ENCODE results near the gene SLC16A10.
"Not testable (repeated sequence)": the region's sequence is repeated elsewhere in the genome, so short reads cannot be mapped to it uniquely, and the experiment has no call there.

The SLC16A10 gene

GRCh38 chr6:111124406-111124805 is 37.1 kb downstream of the SLC16A10 start:
- Mint-ChIP-seq H3K4me3 (no peak overlapping the region), H3K9me3 (no peaks in the 10 kb centered on the region), H3K27ac (no peak overlapping the region), H3K27me3 (peaks cover 8 to 14% of the 10 kb centered on the region in 2 donors), H3K4me1 (ENCODE audit: low read depth in 2 of 2) (peaks cover 13 to 16% of the 10 kb centered on the region in 2 donors), H3K36me3 (ENCODE audit: insufficient read depth) (no peaks in the 10 kb centered on the region)
- ATAC-seq (replicated peaks) (no peak), DNase-seq (no peak)

- no peaks in the 10 kb centered on the region for H3K9me3 Mint-ChIP-seq
- no peak overlapping the region for H3K4me3 Mint-ChIP-seq
- DNase-seq: no peak
- no peaks in the 10 kb centered on the region for H3K4me1 Mint-ChIP-seq (ENCODE audit: low read depth in 2 of 2)
- H3K27me3 Mint-ChIP-seq: peaks cover 21 to 33% of the 10 kb centered on the region in 2 donors
- ATAC-seq (replicated peaks): no peak
- H3K36me3 Mint-ChIP-seq (ENCODE audit: insufficient read depth): no peaks in the 10 kb centered on the region
- no peak overlapping the region for H3K27ac Mint-ChIP-seq
Observed at GRCh38 chr6:111129013-111129412, 41.7 kb downstream of the SLC16A10 start.

- not testable (repeated sequence) for H3K4me3 Mint-ChIP-seq; H3K9me3 Mint-ChIP-seq; ATAC-seq (replicated peaks); H3K27ac Mint-ChIP-seq; H3K36me3 Mint-ChIP-seq (ENCODE audit: insufficient read depth); DNase-seq; H3K4me1 Mint-ChIP-seq (ENCODE audit: low read depth in 2 of 2)
- H3K27me3 Mint-ChIP-seq: peaks cover 24 to 36% of the 10 kb centered on the region in 2 donors
Observed at GRCh38 chr6:111131018-111131417, 43.7 kb downstream of the SLC16A10 start.

GRCh38 chr6:111132669-111133068 is 45.4 kb downstream of the SLC16A10 start:
- not testable (repeated sequence) for H3K9me3 Mint-ChIP-seq; H3K27ac Mint-ChIP-seq; H3K36me3 Mint-ChIP-seq (ENCODE audit: insufficient read depth); ATAC-seq (replicated peaks); DNase-seq; H3K4me1 Mint-ChIP-seq (ENCODE audit: low read depth in 2 of 2); H3K4me3 Mint-ChIP-seq
- H3K27me3 Mint-ChIP-seq: peaks cover 17 to 26% of the 10 kb centered on the region in 2 donors

- H3K36me3 Mint-ChIP-seq (ENCODE audit: insufficient read depth); H3K4me1 Mint-ChIP-seq (ENCODE audit: low read depth in 2 of 2); H3K27ac Mint-ChIP-seq; DNase-seq; ATAC-seq (replicated peaks); H3K9me3 Mint-ChIP-seq; H3K4me3 Mint-ChIP-seq: not testable (repeated sequence)
- H3K27me3 Mint-ChIP-seq: peaks cover 17 to 24% of the 10 kb centered on the region in 2 donors
Observed at GRCh38 chr6:111134236-111134869, 47.0 kb downstream of the SLC16A10 start.

- H3K4me3 Mint-ChIP-seq; H3K4me1 Mint-ChIP-seq (ENCODE audit: low read depth in 2 of 2); DNase-seq; H3K9me3 Mint-ChIP-seq; H3K27ac Mint-ChIP-seq; ATAC-seq (replicated peaks); H3K36me3 Mint-ChIP-seq (ENCODE audit: insufficient read depth): not testable (repeated sequence)
- peaks cover 25 to 28% of the 10 kb centered on the region in 2 donors for H3K27me3 Mint-ChIP-seq
Observed at GRCh38 chr6:111137489-111138093, 50.3 kb downstream of the SLC16A10 start.

GRCh38 chr6:111147440-111147839 is 60.1 kb downstream of the SLC16A10 start:
- no peaks in the 10 kb centered on the region for H3K4me1 Mint-ChIP-seq (ENCODE audit: low read depth in 2 of 2)
- H3K9me3 Mint-ChIP-seq: no peaks in the 10 kb centered on the region
- ATAC-seq (replicated peaks): no peak
- H3K27ac Mint-ChIP-seq: no peak overlapping the region
- no peak overlapping the region for H3K4me3 Mint-ChIP-seq
- no peaks in the 10 kb centered on the region for H3K36me3 Mint-ChIP-seq (ENCODE audit: insufficient read depth)
- H3K27me3 Mint-ChIP-seq: peaks cover 17 to 21% of the 10 kb centered on the region in 2 donors
- no peak for DNase-seq

GRCh38 chr6:111148110-111148509 is 60.8 kb downstream of the SLC16A10 start:
- ATAC-seq (replicated peaks): no peak
- Mint-ChIP-seq H3K9me3 (no peaks in the 10 kb centered on the region), H3K27me3 (peaks cover 23 to 28% of the 10 kb centered on the region in 2 donors), H3K4me3 (no peak overlapping the region), H3K36me3 (ENCODE audit: insufficient read depth) (no peaks in the 10 kb centered on the region), H3K4me1 (ENCODE audit: low read depth in 2 of 2) (no peaks in the 10 kb centered on the region), H3K27ac (no peak overlapping the region)
- DNase-seq: no peak

GRCh38 chr6:111150577-111150976 is 63.3 kb downstream of the SLC16A10 start:
- Mint-ChIP-seq H3K27ac (no peak overlapping the region), H3K9me3 (no peaks in the 10 kb centered on the region), H3K27me3 (peaks cover 31 to 39% of the 10 kb centered on the region in 2 donors), H3K36me3 (ENCODE audit: insufficient read depth) (no peaks in the 10 kb centered on the region), H3K4me3 (no peak overlapping the region), H3K4me1 (ENCODE audit: low read depth in 2 of 2) (no peaks in the 10 kb centered on the region)
- ATAC-seq (replicated peaks) (no peak), DNase-seq (no peak)

GRCh38 chr6:111154981-111155380 is 67.7 kb downstream of the SLC16A10 start:
- DNase-seq: no peak
- H3K9me3 Mint-ChIP-seq: no peaks in the 10 kb centered on the region

GRCh38 chr6:111157412-111157811 is 70.1 kb downstream of the SLC16A10 start:
- Mint-ChIP-seq H3K4me3 (no peak overlapping the region), H3K9me3 (no peaks in the 10 kb centered on the region), H3K27me3 (peaks cover 35% of the 10 kb centered on the region in 2 donors), H3K4me1 (ENCODE audit: low read depth in 2 of 2) (peaks cover 4 to 5% of the 10 kb centered on the region in 2 donors), H3K27ac (no peak overlapping the region), H3K36me3 (ENCODE audit: insufficient read depth) (peaks cover 3% of the 10 kb centered on the region)
- no peak for DNase-seq
- no peak for ATAC-seq (replicated peaks)

More at GRCh38 chr6:111154981-111155380, 67.7 kb downstream of the SLC16A10 start:
- peaks cover 49 to 51% of the 10 kb centered on the region in 2 donors for H3K27me3 Mint-ChIP-seq
- H3K36me3 Mint-ChIP-seq (ENCODE audit: insufficient read depth): no peaks in the 10 kb centered on the region
- H3K27ac Mint-ChIP-seq: no peak overlapping the region
- H3K4me3 Mint-ChIP-seq: no peak overlapping the region
- ATAC-seq (replicated peaks): no peak
- peaks cover 4 to 5% of the 10 kb centered on the region in 2 donors for H3K4me1 Mint-ChIP-seq (ENCODE audit: low read depth in 2 of 2)

GRCh38 chr6:111159633-111160032 is 72.3 kb downstream of the SLC16A10 start:
- ATAC-seq (replicated peaks) (no peak), DNase-seq (no peak)
- H3K36me3 Mint-ChIP-seq (ENCODE audit: insufficient read depth): peaks cover 3% of the 10 kb centered on the region
- no peaks in the 10 kb centered on the region for H3K9me3 Mint-ChIP-seq
- no peak overlapping the region for H3K4me3 Mint-ChIP-seq
- H3K27me3 Mint-ChIP-seq: peaks cover 17 to 22% of the 10 kb centered on the region in 2 donors
- peaks cover 4 to 5% of the 10 kb centered on the region in 2 donors for H3K4me1 Mint-ChIP-seq (ENCODE audit: low read depth in 2 of 2)
- H3K27ac Mint-ChIP-seq: no peak overlapping the region

GRCh38 chr6:111161650-111162049 is 74.3 kb downstream of the SLC16A10 start:
- no peak overlapping the region for H3K4me3 Mint-ChIP-seq
- no peak for ATAC-seq (replicated peaks)
- peaks cover 4 to 5% of the 10 kb centered on the region in 2 donors for H3K4me1 Mint-ChIP-seq (ENCODE audit: low read depth in 2 of 2)
- peaks cover 3% of the 10 kb centered on the region for H3K36me3 Mint-ChIP-seq (ENCODE audit: insufficient read depth)
- no peak overlapping the region for H3K27ac Mint-ChIP-seq
- H3K9me3 Mint-ChIP-seq: no peaks in the 10 kb centered on the region
- no peak for DNase-seq
- H3K27me3 Mint-ChIP-seq: peaks cover 7 to 10% of the 10 kb centered on the region in 2 donors

GRCh38 chr6:111162504-111162903 is 75.2 kb downstream of the SLC16A10 start:
- Mint-ChIP-seq H3K4me1 (ENCODE audit: low read depth in 2 of 2) (peaks cover 1 to 3% of the 10 kb centered on the region in 2 donors), H3K4me3 (no peak overlapping the region), H3K27ac (no peak overlapping the region), H3K27me3 (peaks cover 15% of the 10 kb centered on the region in 2 donors), H3K9me3 (no peaks in the 10 kb centered on the region), H3K36me3 (ENCODE audit: insufficient read depth) (peaks cover 3% of the 10 kb centered on the region)
- ATAC-seq (replicated peaks) (no peak), DNase-seq (no peak)

All from effector memory CD8-positive, alpha-beta T cell (primary cell).